DOHH2 (cell line): ENCODE measurements around the gene LRRC74B.
"Not testable (repeated sequence)": the region's sequence is repeated elsewhere in the genome, so short reads cannot be mapped to it uniquely, and the experiment has no call there.

Source experiments
- H3F3A ChIP-seq: fragments of 200-600 bp; sonication (generic), shearing (Covaris generic); 2 replicates; pipeline ENCODE4 v1.6.0; 2016; ENCODE audit warnings: antibody characterized with exemption, mild to moderate bottlenecking; ENCODE audit not compliant: control insufficient read depth, insufficient read depth
- H3K27ac ChIP-seq: fragments of 200-600 bp; sonication (generic); 2 replicates; pipeline ENCODE4 v1.5.1; 2014; ENCODE audit warnings: low read depth, mild to moderate bottlenecking, low read length, moderate library complexity
- H3K27me3 ChIP-seq: fragments of 200-600 bp; sonication (generic); 2 replicates; pipeline ENCODE4 v1.6.1; 2014; ENCODE audit warnings: mild to moderate bottlenecking, low read length, mixed read lengths; ENCODE audit not compliant: control insufficient read depth
- H3K36me3 ChIP-seq: fragments of 200-600 bp; sonication (generic); 2 replicates; pipeline ENCODE4 v1.6.1; 2014; ENCODE audit warnings: mild to moderate bottlenecking, low read length, moderate library complexity, mixed read lengths; ENCODE audit not compliant: control insufficient read depth
- H3K4me1 ChIP-seq: fragments of 200-600 bp; sonication (generic); 2 replicates; pipeline ENCODE4 v1.6.1; 2014; ENCODE audit warnings: mild to moderate bottlenecking, low read length, mixed read lengths; ENCODE audit not compliant: control insufficient read depth
- H3K4me2 ChIP-seq: fragments of 200-600 bp; sonication (generic); 2 replicates; pipeline ENCODE4 v1.6.0; 2014; ENCODE audit warnings: mild to moderate bottlenecking, low read length, moderate library complexity
- H3K4me3 ChIP-seq: fragments of 200-600 bp; sonication (generic); 2 replicates; pipeline ENCODE4 v1.5.1; 2014; ENCODE audit warnings: mild to moderate bottlenecking, low read length, mixed read lengths
- H3K79me2 ChIP-seq: fragments of 200-600 bp; sonication (generic); 2 replicates; pipeline ENCODE4 v1.6.1; 2014; ENCODE audit warnings: mild to moderate bottlenecking, low read length, mixed read lengths; ENCODE audit not compliant: control insufficient read depth
- H3K9me2 ChIP-seq: fragments of 200-600 bp; sonication (generic); replicated peaks from 2 replicates; pipeline ENCODE4 v1.6.1; 2014; ENCODE audit warnings: mild to moderate bottlenecking, low read length, mixed read lengths; ENCODE audit not compliant: control insufficient read depth
- H3K9me3 ChIP-seq: fragments of 200-600 bp; sonication (generic); 2 replicates; pipeline ENCODE4 v1.6.1; 2014; ENCODE audit warnings: antibody characterized with exemption, low read length, mixed read lengths; ENCODE audit not compliant: control insufficient read depth, insufficient read depth
- H4K20me1 ChIP-seq: fragments of 200-600 bp; sonication (generic); 2 replicates; pipeline ENCODE4 v1.6.0; 2014; ENCODE audit warnings: low read depth, mild to moderate bottlenecking, antibody characterized with exemption, low read length, moderate library complexity; ENCODE audit not compliant: control insufficient read depth, insufficient read depth
- CTCF ChIP-seq: fragments of 200-600 bp; sonication (generic); IDR thresholded peaks from one replicate; pipeline ENCODE4 v1.5.1; 2014; ENCODE audit warnings: antibody characterized with exemption, mild to moderate bottlenecking, low read depth, low read length; ENCODE audit not compliant: poor library complexity, severe bottlenecking
- EZH2phosphoT487 ChIP-seq: fragments of 200-600 bp; sonication (generic); IDR thresholded peaks from 2 replicates; pipeline ENCODE4 v1.6.1; 2017; ENCODE audit warnings: borderline replicate concordance, mild to moderate bottlenecking, antibody characterized with exemption, low read length, moderate library complexity, mixed read lengths

LRRC74B gene

DNA sequence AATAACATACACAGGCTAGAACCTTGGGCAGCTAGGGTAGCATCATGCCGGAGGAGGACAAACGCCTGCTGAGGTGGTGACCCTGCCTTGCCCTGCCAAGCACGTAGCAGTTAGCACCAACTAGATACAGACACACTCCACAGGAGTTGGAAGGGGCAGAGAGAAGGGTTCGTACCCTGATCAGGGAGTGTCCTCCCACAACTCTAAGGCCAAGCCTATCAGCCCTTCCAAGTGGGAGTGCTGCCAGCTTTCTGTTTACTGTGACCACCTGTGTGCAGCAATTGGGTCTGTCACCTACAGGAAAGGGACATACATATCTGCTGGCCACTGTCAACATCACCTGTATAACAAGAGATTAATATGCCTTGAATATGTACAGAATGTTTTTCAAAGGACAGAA, 42.0 kb upstream of the LRRC74B start:
- Histone ChIP-seq H4K20me1 (no peaks in the 10 kb centered on the region), H3K36me3 (peaks cover 27% of the 10 kb centered on the region), H3F3A (peaks cover 9% of the 10 kb centered on the region), H3K27me3 (no peaks in the 10 kb centered on the region), H3K4me3 (peak overlapping the region; percentile 92), H3K4me1 (peaks cover 28% of the 10 kb centered on the region), H3K27ac (peak overlapping the region; percentile 94), H3K79me2 (peaks cover 35% of the 10 kb centered on the region), H3K9me3 (no peaks in the 10 kb centered on the region), H3K4me2 (peak overlapping the region; percentile 91), H3K9me2 (no peaks in the 10 kb centered on the region)
- TF ChIP-seq CTCF = no peak
- TF ChIP-seq EZH2phosphoT487 = no peak

DNA sequence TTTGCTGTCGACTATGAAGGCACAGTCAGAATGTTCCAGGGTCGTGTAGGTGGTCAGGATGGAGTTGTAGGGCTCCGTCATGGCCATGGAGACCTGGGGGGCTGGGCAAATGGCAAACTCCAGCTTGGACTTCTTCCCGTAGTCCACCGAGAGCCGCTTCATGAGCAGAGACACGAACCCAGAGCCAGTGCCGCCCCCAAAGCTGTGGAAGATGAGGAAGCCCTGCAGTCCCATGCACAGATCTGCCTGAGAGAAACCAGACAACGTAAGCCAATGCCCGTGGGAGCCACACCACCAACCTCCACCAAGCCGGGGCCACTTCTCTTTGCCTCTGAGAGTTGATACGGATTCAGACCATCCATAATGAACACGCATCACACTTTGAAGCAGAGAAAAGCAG, 36.5 kb upstream of the LRRC74B start:
- not testable (repeated sequence) for H3K9me2 ChIP-seq, H3K4me2 ChIP-seq, H3K4me3 ChIP-seq, H4K20me1 ChIP-seq, H3K9me3 ChIP-seq, H3K36me3 ChIP-seq, H3K27me3 ChIP-seq, H3F3A ChIP-seq, H3K27ac ChIP-seq, H3K79me2 ChIP-seq
- H3K4me1 ChIP-seq = peaks cover 11% of the 10 kb centered on the region

GRCh38 chr22:21009638-21010425, 35.9 kb upstream of the LRRC74B start:
- Histone ChIP-seq H3K27me3 (no peaks in the 10 kb centered on the region), H3F3A (no peaks in the 10 kb centered on the region), H4K20me1 (no peaks in the 10 kb centered on the region), H3K36me3 (no peaks in the 10 kb centered on the region), H3K4me1 (peaks cover 17% of the 10 kb centered on the region), H3K4me3 (no peak overlapping the region), H3K9me2 (no peaks in the 10 kb centered on the region), H3K27ac (no peak overlapping the region), H3K4me2 (no peak overlapping the region), H3K9me3 (no peaks in the 10 kb centered on the region), H3K79me2 (no peaks in the 10 kb centered on the region)
- TF ChIP-seq EZH2phosphoT487 = no peak
- TF ChIP-seq CTCF = no peak

GRCh38 chr22:21010426-21011113, 35.2 kb upstream of the LRRC74B start:
- no peak overlapping the region for H3K27ac ChIP-seq
- H3K9me3 ChIP-seq = no peaks in the 10 kb centered on the region
- no peaks in the 10 kb centered on the region for H3F3A ChIP-seq
- H3K79me2 ChIP-seq = no peaks in the 10 kb centered on the region
- TF ChIP-seq EZH2phosphoT487 (no peak), CTCF (no peak)
- H3K9me2 ChIP-seq = no peaks in the 10 kb centered on the region
- H3K36me3 ChIP-seq = no peaks in the 10 kb centered on the region
- H3K27me3 ChIP-seq = 0 out of 2 replicates have a peak, but pooled peaks cover 3% of the 10 kb centered on the region
- H3K4me3 ChIP-seq = no peak overlapping the region
- H3K4me2 ChIP-seq = no peak overlapping the region
- H3K4me1 ChIP-seq = peaks cover 21% of the 10 kb centered on the region
- no peaks in the 10 kb centered on the region for H4K20me1 ChIP-seq
